ENCODE results near the gene MAP1B. TPM values are rescaled to one million over a fixed set of nuclear protein-coding genes. Genes with fewer than 3 reads are reported as not detected.

MAP1B gene
- total RNA-seq, 1 experiment from 2014 or later = 8.9 TPM

- no peak overlapping the region for H3K9ac ChIP-seq (ENCODE audit: low read length)
- POLR2A ChIA-PET = no interaction called here
- intact Hi-C loops (cut with micrococcal nuclease) = loop anchor here (1.0 to 5.0 kb wide), 3 partner anchors 108 to 141 kb away; no protein-coding TSS in a partner anchor
- H3K9me3 ChIP-seq (ENCODE audit: control insufficient read depth in 1 of 2, insufficient read depth in 1 of 2, low read depth in 1 of 2, low read length in 2 of 2) = no peaks in the 10 kb centered on the region
- ATAC-seq (no peak), DNase-seq (ENCODE audit: low read depth, low spot score) (no peak)
- H2AFZ ChIP-seq (ENCODE audit: low read depth, low read length, poor library complexity, severe bottlenecking) = no peak overlapping the region
- no peaks in the 10 kb centered on the region for H4K20me1 ChIP-seq (ENCODE audit: insufficient read depth)
- RAD21 ChIA-PET (ENCODE audit: low non-redundant PET in 1 of 2, low total read pairs in 2 of 2, uncharacterized antibody in 2 of 2, unreplicated experiment in 2 of 2) = no interaction called here
- no peaks in the 10 kb centered on the region for H3K27me3 ChIP-seq (ENCODE audit: insufficient read depth, low read length)
- H3K9me2 ChIP-seq (ENCODE audit: insufficient read depth) = no peaks in the 10 kb centered on the region
- no peak overlapping the region for H3K27ac ChIP-seq (ENCODE audit: low read depth, low read length)
- CTCF ChIA-PET = no interaction called here
- BruUV-seq (replicated peaks) = no TSS peak
- H3K4me2 ChIP-seq (ENCODE audit: low read length) = no peak overlapping the region
- no peaks in the 10 kb centered on the region for H3K36me3 ChIP-seq (ENCODE audit: control insufficient read depth in 1 of 2, insufficient read depth in 2 of 2, low read length in 2 of 2)
- H3K4me1 ChIP-seq (ENCODE audit: control insufficient read depth in 1 of 2, insufficient read depth in 2 of 2, low read length in 2 of 2) = peaks cover 0 to 12% of the 10 kb centered on the region in 2 experiments; a peak in 1 of 4 replicates
- TF ChIP-seq RAD21 (IDR thresholded peaks at IDR 0.05; ENCODE audit: low read depth) (no peak), ZBTB33 (IDR thresholded peaks at IDR 0.05; ENCODE audit: extremely low read depth, insufficient replicate concordance, low read length) (no peak), EZH2 (IDR thresholded peaks at IDR 0.05) (no peak), ELF1 (IDR thresholded peaks at IDR 0.05; ENCODE audit: borderline replicate concordance, low read depth) (no peak), POLR2AphosphoS5 (IDR thresholded peaks at IDR 0.05; ENCODE audit: low read depth, low read length) (no peak), SRF (IDR thresholded peaks at IDR 0.05; ENCODE audit: low read depth) (no peak), SP1 (IDR thresholded peaks at IDR 0.05; ENCODE audit: low read depth) (no peak), YY1 (IDR thresholded peaks at IDR 0.05; ENCODE audit: extremely low read depth, insufficient replicate concordance, low read depth, low read length) (no peak)
- H3K4me3 ChIP-seq (replicated peaks in 1 of 2; ENCODE audit: low read depth in 1 of 2, low read length in 2 of 2) = no peak overlapping the region
- H3K79me2 ChIP-seq (ENCODE audit: insufficient read depth, low read length) = no peaks in the 10 kb centered on the region
These were observed 31.8 kb downstream of the MAP1B start for GRCh38 chr5:72138943-72139521.
